Activated CD8-positive, alpha-beta T cell treated with anti-CD3 and anti-CD28 coated beads, Interleukin-2, amount 10 ng/mL, durations not matched to agents 7 days and 5 days (primary cell): ENCODE results near the gene DISP3. TPM values are rescaled to one million over a fixed set of nuclear protein-coding genes. Genes with fewer than 3 reads are reported as not detected.

ENCODE experiments used
- ATAC-seq: fragments of 150-1000 bp; cut with Tn5 transposase; one replicate; pipeline ENCODE4 v1.10.0; 2021; ENCODE audit warnings: moderate library complexity
- CTCF ChIA-PET: fragments of 350-600 bp; sonication (Branson Sonifier 250); formaldehyde crosslinking; loops from one replicate; lab custom pipeline; 2021; ENCODE audit warnings: antibody characterized with exemption; lab: Charles Lee
- POLR2A ChIA-PET: fragments of 350-600 bp; sonication (Branson Sonifier 250); formaldehyde crosslinking; loops from one replicate; lab custom pipeline; 2021; ENCODE audit warnings: antibody characterized with exemption; lab: Charles Lee
- DNase-seq: peaks from one replicate; pipeline ENCODE4 v3.0.0-alpha.2; 2020
- H3K27ac Mint-ChIP-seq: one replicate; pipeline ENCODE4 v1.8.0; 2021; ENCODE audit warnings: mild to moderate bottlenecking, mixed read lengths
- H3K27me3 Mint-ChIP-seq: one replicate; pipeline ENCODE4 v1.8.0; 2021; ENCODE audit warnings: low read depth, mixed read lengths
- H3K36me3 Mint-ChIP-seq: one replicate; pipeline ENCODE4 v1.8.0; 2021; ENCODE audit warnings: low read depth, mixed read lengths
- H3K4me1 Mint-ChIP-seq: one replicate; pipeline ENCODE4 v1.8.0; 2021; ENCODE audit warnings: low read depth, mixed read lengths
- H3K4me3 Mint-ChIP-seq: one replicate; pipeline ENCODE4 v1.8.0; 2021; ENCODE audit warnings: mild to moderate bottlenecking, mixed read lengths
- H3K9me3 Mint-ChIP-seq: one replicate; pipeline ENCODE4 v1.8.0; 2022; ENCODE audit warnings: mixed read lengths; ENCODE audit not compliant: insufficient read depth
- total RNA-seq, 2 experiments: library from RNA; stranded (reverse); gene quantifications; one replicate each; pipeline ENCODE4 v1.2.3, GENCODE V29; 2021

Gene DISP3
- total RNA-seq, 2 experiments from 2014 or later: 0.42 to 0.55 TPM

GRCh38 chr1:11505591-11506538, 26.9 kb downstream of the DISP3 start:
- H3K27ac Mint-ChIP-seq: no peak overlapping the region
- H3K4me1 Mint-ChIP-seq: no peaks in the 10 kb centered on the region
- peaks cover 33% of the 10 kb centered on the region for H3K9me3 Mint-ChIP-seq
- H3K27me3 Mint-ChIP-seq: peaks cover 5% of the 10 kb centered on the region
- POLR2A ChIA-PET: no interaction called here
- peaks cover 2% of the 10 kb centered on the region for H3K36me3 Mint-ChIP-seq
- DNase-seq (no peak), ATAC-seq (no peak)
- CTCF ChIA-PET: no interaction called here
- H3K4me3 Mint-ChIP-seq: no peak overlapping the region

DNA sequence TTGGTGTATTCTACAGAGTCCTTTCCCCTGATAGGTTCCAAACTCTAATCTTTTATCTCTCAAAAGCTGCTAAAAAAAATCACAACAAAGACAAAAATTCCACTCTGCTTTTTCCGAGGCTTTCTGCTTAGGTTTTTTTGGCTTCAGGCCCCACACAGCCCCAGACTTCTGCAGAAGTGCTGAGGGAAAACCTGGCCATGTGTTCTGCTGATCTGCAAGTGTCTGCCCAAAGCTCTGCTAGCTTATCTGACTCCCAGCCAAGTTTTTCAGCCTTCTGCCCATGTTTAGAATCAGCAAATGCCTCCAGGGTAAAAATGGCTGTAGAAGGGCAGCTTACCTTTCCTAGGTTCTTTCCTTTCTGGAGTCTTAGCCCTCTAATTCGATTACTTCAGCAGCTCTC, 28.4 kb downstream of the DISP3 start:
- ChIA-PET POLR2A (no interaction called here), CTCF (no interaction called here)
- Mint-ChIP-seq H3K9me3 (peaks cover 33% of the 10 kb centered on the region), H3K36me3 (peaks cover 2% of the 10 kb centered on the region), H3K4me1 (no peaks in the 10 kb centered on the region), H3K27me3 (peaks cover 5% of the 10 kb centered on the region), H3K27ac (no peak overlapping the region), H3K4me3 (no peak overlapping the region)
- ATAC-seq: no peak
- DNase-seq: no peak

DNA sequence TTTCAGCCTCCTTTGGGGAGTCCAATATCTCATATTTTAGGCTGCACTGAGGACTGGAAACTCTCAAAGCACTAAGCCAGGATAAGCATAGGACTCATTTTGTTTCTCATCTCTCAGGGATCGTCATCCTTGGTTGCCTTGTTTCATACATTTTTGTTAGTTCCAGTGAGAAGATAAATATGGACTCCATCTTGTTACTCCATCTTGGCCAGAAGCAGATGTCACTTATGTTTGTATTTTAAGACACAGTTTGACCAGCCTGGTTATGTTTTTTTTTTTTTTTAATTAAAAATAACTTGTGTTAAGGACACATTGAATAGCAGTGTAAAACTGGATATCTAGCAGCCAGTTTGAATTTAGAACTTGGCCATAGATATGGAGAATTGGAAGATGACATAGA, 34.7 kb downstream of the DISP3 start:
- Mint-ChIP-seq H3K27me3 (peaks cover 12% of the 10 kb centered on the region), H3K4me3 (no peak overlapping the region), H3K4me1 (no peaks in the 10 kb centered on the region), H3K36me3 (no peaks in the 10 kb centered on the region), H3K27ac (no peak overlapping the region), H3K9me3 (no peaks in the 10 kb centered on the region)
- ATAC-seq (no peak), DNase-seq (no peak)
- ChIA-PET POLR2A (no interaction called here), CTCF (no interaction called here)

- CTCF ChIA-PET: interaction anchor here (0.6 kb wide), 1 partner anchor 150 kb away, joined by 3 read pairs; the partner anchor contains the start of gene FBXO6
- POLR2A ChIA-PET: no interaction called here
- no peaks in the 10 kb centered on the region for H3K4me1 Mint-ChIP-seq
- DNase-seq (no peak), ATAC-seq (no peak)
- peaks cover 10% of the 10 kb centered on the region for H3K27me3 Mint-ChIP-seq
- H3K27ac Mint-ChIP-seq: no peak overlapping the region
- no peak overlapping the region for H3K4me3 Mint-ChIP-seq
- no peaks in the 10 kb centered on the region for H3K9me3 Mint-ChIP-seq
- H3K36me3 Mint-ChIP-seq: no peaks in the 10 kb centered on the region
These were observed 35.4 kb downstream of the DISP3 start for GRCh38 chr1:11514366-11514765.

DNA sequence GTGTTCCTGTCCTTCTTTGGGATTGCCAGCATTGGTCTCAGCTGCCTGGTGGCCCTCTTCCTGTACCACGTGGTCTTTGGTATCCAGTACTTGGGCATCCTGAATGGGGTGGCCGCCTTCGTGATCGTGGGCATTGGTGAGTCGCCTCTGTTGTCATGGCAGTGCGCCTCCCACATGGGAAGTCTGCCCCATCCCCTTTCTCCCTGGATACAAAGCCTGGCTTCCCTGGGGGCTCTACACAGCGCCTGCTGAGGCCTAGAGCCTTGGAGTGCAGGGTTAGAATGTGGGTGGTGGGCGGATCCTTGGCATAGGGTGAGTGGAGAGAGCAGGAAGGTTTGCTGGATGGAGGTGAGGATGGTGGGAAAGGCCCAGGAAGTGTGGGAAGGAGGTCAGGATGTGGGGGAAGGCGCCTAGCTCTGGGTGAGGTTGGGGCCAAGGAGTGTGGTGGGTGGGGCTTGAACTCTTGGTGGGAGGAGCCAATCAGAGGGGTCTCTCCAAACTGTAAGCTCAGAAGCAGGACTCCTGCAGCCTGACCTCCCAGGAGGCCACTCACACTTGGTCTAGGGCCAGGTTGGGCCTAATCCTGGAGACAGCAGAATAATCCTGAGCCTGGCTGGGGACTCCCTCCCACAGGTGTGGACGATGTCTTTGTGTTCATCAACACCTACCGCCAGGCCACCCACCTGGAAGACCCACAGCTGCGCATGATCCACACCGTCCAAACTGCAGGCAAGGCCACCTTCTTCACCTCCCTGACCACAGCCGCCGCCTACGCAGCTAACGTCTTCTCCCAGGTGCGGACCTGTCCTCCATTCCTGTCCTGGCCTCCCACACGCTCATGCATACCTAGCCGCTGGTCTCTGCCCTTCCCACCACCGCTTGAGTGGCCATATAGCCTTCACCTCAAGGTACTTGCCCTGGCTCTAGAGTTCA, 36.7 kb downstream of the DISP3 start:
- no peaks in the 10 kb centered on the region for H3K4me1 Mint-ChIP-seq
- CTCF ChIA-PET: no interaction called here

GRCh38 chr1:11516961-11517635, 38.1 kb downstream of the DISP3 start:
- ChIA-PET CTCF (no interaction called here), POLR2A (interaction anchor here (0.5 kb wide), 1 partner anchor 8 kb away, joined by 3 read pairs; no protein-coding TSS in a partner anchor)
- Mint-ChIP-seq H3K9me3 (no peaks in the 10 kb centered on the region), H3K36me3 (no peaks in the 10 kb centered on the region), H3K4me3 (no peak overlapping the region), H3K27ac (no peak overlapping the region), H3K27me3 (peaks cover 7% of the 10 kb centered on the region), H3K4me1 (no peaks in the 10 kb centered on the region)
- ATAC-seq (no peak), DNase-seq (no peak)

More for the DNA sequence above, 36.7 kb downstream of the DISP3 start:
- POLR2A ChIA-PET: no interaction called here
- Mint-ChIP-seq H3K27me3 (peaks cover 10% of the 10 kb centered on the region), H3K36me3 (no peaks in the 10 kb centered on the region), H3K9me3 (no peaks in the 10 kb centered on the region), H3K27ac (no peak overlapping the region), H3K4me3 (no peak overlapping the region)
- ATAC-seq (no peak), DNase-seq (no peak)

- Mint-ChIP-seq H3K9me3 (no peaks in the 10 kb centered on the region), H3K27me3 (peaks cover 4% of the 10 kb centered on the region), H3K36me3 (no peaks in the 10 kb centered on the region), H3K4me1 (no peaks in the 10 kb centered on the region), H3K27ac (no peak overlapping the region), H3K4me3 (no peak overlapping the region)
- POLR2A ChIA-PET: interaction anchor here (0.5 kb wide), 1 partner anchor 9 kb away, joined by 3 read pairs; no protein-coding TSS in a partner anchor
- CTCF ChIA-PET: no interaction called here
- DNase-seq (no peak), ATAC-seq (no peak)
These were observed 39.2 kb downstream of the DISP3 start for GRCh38 chr1:11518016-11518701.

DNA sequence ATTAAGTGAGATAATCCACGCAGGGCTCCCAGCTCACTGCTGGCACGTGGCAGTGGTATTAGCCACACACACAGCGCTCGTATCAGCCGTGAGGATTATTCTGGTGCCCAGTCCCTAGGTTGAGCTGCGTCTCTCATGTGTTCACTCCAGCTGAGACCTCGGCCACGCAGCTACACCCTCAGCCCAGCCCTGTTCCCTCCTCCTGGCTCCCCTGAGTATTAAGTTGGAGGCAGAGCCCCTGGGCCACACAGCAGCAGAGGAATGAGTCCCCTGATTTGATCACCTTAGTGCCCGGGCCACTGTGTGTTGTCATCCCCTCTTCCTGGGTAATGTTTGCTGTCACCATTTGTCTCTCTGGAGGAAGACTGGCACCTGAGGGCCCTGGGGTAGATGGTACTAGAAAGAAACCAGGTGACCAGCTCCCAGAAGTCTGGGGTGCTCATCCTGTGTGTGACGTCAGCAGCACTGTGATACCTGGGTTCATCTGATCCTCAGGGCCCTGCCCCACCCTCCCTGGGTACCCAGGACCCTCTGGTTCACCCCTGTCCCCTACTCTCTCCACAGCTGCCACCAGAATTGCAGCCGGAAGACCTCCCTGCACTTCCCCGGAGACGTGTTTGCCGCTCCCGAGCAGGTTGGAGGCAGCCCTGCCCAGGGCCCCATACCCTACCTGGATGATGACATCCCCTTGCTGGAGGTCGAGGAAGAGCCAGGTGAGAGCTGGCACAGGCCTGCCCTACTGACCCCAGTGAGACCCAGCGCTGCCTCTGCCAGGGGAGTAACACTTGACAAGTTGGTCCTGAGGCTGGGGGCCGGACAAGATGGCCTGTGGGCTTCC, 40.1 kb downstream of the DISP3 start:
- no peaks in the 10 kb centered on the region for H3K36me3 Mint-ChIP-seq
- no peak overlapping the region for H3K4me3 Mint-ChIP-seq
- no peaks in the 10 kb centered on the region for H3K4me1 Mint-ChIP-seq
- DNase-seq: no peak
- POLR2A ChIA-PET: interaction anchor here (0.6 kb wide), 1 partner anchor 31 kb away, joined by 3 read pairs; no protein-coding TSS in a partner anchor
- H3K27ac Mint-ChIP-seq: no peak overlapping the region
- H3K27me3 Mint-ChIP-seq: no peaks in the 10 kb centered on the region
- no peaks in the 10 kb centered on the region for H3K9me3 Mint-ChIP-seq
- no peak for ATAC-seq
- CTCF ChIA-PET: no interaction called here

DNA sequence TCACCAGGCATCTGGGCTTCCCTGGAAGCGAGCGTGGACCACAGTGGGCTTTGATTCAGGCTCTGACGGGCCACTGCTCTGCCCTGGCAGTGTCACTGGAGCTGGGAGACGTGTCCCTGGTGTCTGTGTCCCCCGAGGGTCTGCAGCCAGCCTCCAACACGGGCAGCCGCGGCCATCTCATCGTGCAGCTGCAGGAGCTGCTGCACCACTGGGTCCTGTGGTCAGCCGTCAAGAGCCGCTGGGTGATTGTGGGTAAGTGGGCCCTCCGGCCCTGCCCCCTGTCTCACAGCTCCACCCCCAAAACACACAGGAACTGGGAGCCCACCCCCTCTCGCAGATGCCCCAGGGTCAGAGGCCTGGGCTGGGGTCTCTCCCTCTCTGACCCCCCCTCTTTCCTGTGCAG, 40.7 kb downstream of the DISP3 start:
- Mint-ChIP-seq H3K4me1 (no peaks in the 10 kb centered on the region), H3K27me3 (no peaks in the 10 kb centered on the region), H3K36me3 (no peaks in the 10 kb centered on the region), H3K4me3 (no peak overlapping the region), H3K9me3 (no peaks in the 10 kb centered on the region), H3K27ac (no peak overlapping the region)
- no peak for DNase-seq
- no peak for ATAC-seq
- CTCF ChIA-PET: no interaction called here
- POLR2A ChIA-PET: no interaction called here

DNA sequence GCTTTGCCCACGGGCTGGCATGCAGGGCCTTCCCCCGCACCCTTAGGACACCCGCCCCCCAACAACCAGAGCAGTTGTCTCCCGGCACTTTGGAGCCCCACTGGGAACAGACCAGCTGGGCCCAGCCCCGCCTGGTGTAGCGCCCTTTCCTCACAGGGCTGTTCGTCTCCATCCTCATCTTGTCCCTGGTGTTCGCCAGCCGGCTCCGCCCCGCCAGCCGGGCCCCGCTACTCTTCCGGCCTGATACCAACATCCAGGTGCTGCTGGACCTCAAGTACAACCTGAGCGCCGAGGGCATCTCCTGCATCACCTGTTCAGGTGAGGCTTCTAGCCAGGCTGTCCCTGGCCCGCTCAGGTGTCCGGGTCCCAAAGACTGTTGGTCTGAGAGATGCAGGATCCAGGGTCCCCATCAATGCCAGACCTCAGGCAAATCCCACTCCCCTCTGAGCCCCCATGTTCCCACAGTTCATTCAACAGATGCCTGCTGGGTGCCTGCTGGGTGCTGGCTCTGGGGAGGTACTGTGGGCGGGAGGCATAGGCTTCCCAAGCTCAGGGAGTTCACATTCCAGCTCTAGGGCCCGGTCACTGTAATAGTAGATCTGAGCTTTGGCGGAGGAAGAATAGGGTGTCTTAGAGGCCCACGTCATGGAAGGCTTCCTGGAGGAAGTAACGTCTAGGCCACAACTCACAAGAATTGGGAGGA, 41.7 kb downstream of the DISP3 start:
- Mint-ChIP-seq H3K27me3 (no peaks in the 10 kb centered on the region), H3K9me3 (no peaks in the 10 kb centered on the region), H3K4me1 (no peaks in the 10 kb centered on the region), H3K27ac (no peak overlapping the region), H3K36me3 (no peaks in the 10 kb centered on the region), H3K4me3 (no peak overlapping the region)
- CTCF ChIA-PET: no interaction called here
- POLR2A ChIA-PET: no interaction called here
- no peak for ATAC-seq
- DNase-seq: no peak
